ENCODE results near the gene OR51B2. TPM values are rescaled to one million over a fixed set of nuclear protein-coding genes. Genes with fewer than 3 reads are reported as not detected.
A peak's percentile ranks its signal among the peaks of the same experiment; 100 is the strongest.

OR51B2 gene
- total RNA-seq (2022), result not detected in 2 replicates
- Bru-seq, nascent RNA, result not detected
- not detected for BruChase-seq, experiment 1, labeled RNA remaining after a 6-hour chase
- BruChase-seq, experiment 2, labeled RNA remaining after a 2-hour chase, result not detected
- long read RNA-seq, result 0 reads

GRCh38 chr11:5324197-5324596 lies at the start of gene OR51B2:
OR51B2 (minus strand) TSS chr11:5324297; CDS start chr11:5324297, 0 bp downstream.
- Mint-ChIP-seq H3K4me1 (ENCODE audit: insufficient read depth, unreplicated experiment) (no peaks in the 10 kb centered on the region), H3K9me3 (ENCODE audit: unreplicated experiment) (no peaks in the 10 kb centered on the region), H3K4me3 (ENCODE audit: unreplicated experiment) (no peak within 1 kb of the TSS), H3K27me3 (ENCODE audit: insufficient read depth, unreplicated experiment) (peaks cover 64% of the 10 kb centered on the region), H3K36me3 (ENCODE audit: insufficient read depth, unreplicated experiment) (no peaks in the 10 kb centered on the region), H3K27ac (ENCODE audit: low read depth, unreplicated experiment) (no peak within 1 kb of the TSS)
- BruUV-seq (replicated peaks), result no TSS peak
- intact Hi-C loops (cut with micrococcal nuclease), result no loop called here
- no peak for DNase-seq (ENCODE audit: unreplicated experiment)
- CTCF ChIA-PET, result no interaction called here
- POLR2A ChIA-PET, result no interaction called here
- TF ChIP-seq, protein P1, sequence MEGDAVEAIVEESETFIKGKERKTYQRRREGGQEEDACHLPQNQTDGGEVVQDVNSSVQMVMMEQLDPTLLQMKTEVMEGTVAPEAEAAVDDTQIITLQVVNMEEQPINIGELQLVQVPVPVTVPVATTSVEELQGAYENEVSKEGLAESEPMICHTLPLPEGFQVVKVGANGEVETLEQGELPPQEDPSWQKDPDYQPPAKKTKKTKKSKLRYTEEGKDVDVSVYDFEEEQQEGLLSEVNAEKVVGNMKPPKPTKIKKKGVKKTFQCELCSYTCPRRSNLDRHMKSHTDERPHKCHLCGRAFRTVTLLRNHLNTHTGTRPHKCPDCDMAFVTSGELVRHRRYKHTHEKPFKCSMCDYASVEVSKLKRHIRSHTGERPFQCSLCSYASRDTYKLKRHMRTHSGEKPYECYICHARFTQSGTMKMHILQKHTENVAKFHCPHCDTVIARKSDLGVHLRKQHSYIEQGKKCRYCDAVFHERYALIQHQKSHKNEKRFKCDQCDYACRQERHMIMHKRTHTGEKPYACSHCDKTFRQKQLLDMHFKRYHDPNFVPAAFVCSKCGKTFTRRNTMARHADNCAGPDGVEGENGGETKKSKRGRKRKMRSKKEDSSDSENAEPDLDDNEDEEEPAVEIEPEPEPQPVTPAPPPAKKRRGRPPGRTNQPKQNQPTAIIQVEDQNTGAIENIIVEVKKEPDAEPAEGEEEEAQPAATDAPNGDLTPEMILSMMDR (IDR thresholded peaks at IDR 0.05; ENCODE audit: unreplicated experiment), result no peak

DNA sequence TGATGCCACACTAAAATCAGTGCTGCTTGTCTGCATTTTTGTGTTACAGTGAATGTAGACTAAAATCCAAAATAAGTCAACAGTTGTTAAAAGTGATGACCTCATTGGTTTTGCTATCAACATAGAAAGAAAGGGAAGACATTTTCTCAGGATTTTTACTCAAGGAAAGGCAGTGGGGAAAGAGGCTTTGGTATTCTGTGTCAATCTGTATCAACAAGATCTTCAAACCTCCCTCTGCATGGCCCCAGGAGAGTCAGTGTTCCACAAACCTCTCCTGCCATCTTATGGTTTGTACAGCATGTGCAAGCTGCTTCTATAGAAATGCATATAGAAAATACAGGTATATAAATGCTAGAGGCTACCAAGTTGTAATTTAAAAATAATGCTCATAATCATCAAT lies 45.7 kb upstream of the OR51B2 start:
- Mint-ChIP-seq H3K27ac (ENCODE audit: low read depth, unreplicated experiment) (no peak overlapping the region), H3K4me1 (ENCODE audit: insufficient read depth, unreplicated experiment) (no peaks in the 10 kb centered on the region), H3K36me3 (ENCODE audit: insufficient read depth, unreplicated experiment) (peaks cover 4% of the 10 kb centered on the region), H3K27me3 (ENCODE audit: insufficient read depth, unreplicated experiment) (peaks cover 46% of the 10 kb centered on the region), H3K4me3 (ENCODE audit: unreplicated experiment) (no peak overlapping the region), H3K9me3 (ENCODE audit: unreplicated experiment) (peaks cover 7% of the 10 kb centered on the region)
- intact Hi-C loops (cut with micrococcal nuclease), result no loop called here
- BruUV-seq (replicated peaks), result no TSS peak
- POLR2A ChIA-PET, result no interaction called here
- CTCF ChIA-PET, result interaction anchor here (2.0 kb wide), 1 partner anchor 10 kb away, joined by 8 read pairs; no protein-coding TSS in a partner anchor
- TF ChIP-seq, protein P1 (IDR thresholded peaks at IDR 0.05; ENCODE audit: unreplicated experiment), result peak; percentile 11
- DNase-seq (ENCODE audit: unreplicated experiment), result peak; percentile 16

DNA sequence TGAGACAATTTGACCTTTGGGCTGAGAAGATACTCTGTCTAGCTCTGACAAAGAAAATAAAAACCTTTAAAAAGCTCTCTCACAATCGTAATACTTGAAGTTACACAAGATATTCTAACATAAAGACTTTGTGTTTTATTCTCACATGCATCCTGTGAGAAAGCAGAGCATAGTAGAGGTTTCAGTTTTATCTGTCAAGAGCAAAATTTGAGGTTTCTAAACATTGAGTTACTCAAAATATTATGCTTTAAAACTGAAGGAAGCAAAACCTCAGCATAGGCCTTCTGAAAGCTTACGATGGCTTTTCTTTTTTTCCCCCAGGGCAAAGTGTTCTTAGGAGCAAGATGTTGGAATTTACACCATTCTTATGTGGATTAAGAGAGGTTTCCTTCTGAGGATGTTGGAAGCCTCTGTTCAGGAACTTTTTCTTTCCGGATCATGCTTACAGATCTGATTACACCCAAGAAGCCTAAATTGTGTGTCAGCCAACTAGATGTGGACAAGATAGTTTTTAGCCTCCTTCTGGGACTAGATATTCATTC lies 44.5 kb upstream of the OR51B2 start:
- Mint-ChIP-seq H3K9me3 (ENCODE audit: unreplicated experiment) (no peaks in the 10 kb centered on the region), H3K27ac (ENCODE audit: low read depth, unreplicated experiment) (no peak overlapping the region), H3K4me3 (ENCODE audit: unreplicated experiment) (no peak overlapping the region), H3K4me1 (ENCODE audit: insufficient read depth, unreplicated experiment) (no peaks in the 10 kb centered on the region), H3K36me3 (ENCODE audit: insufficient read depth, unreplicated experiment) (peaks cover 4% of the 10 kb centered on the region), H3K27me3 (ENCODE audit: insufficient read depth, unreplicated experiment) (peaks cover 37% of the 10 kb centered on the region)
- no TSS peak for BruUV-seq (replicated peaks)
- POLR2A ChIA-PET, result no interaction called here
- no peak for DNase-seq (ENCODE audit: unreplicated experiment)
- CTCF ChIA-PET, result no interaction called here
- TF ChIP-seq, protein P1 (IDR thresholded peaks at IDR 0.05; ENCODE audit: unreplicated experiment), result no peak
- intact Hi-C loops (cut with micrococcal nuclease), result no loop called here

- Mint-ChIP-seq H3K27me3 (ENCODE audit: insufficient read depth, unreplicated experiment) (peaks cover 37% of the 10 kb centered on the region), H3K4me3 (ENCODE audit: unreplicated experiment) (no peak overlapping the region), H3K4me1 (ENCODE audit: insufficient read depth, unreplicated experiment) (no peaks in the 10 kb centered on the region), H3K27ac (ENCODE audit: low read depth, unreplicated experiment) (no peak overlapping the region), H3K9me3 (ENCODE audit: unreplicated experiment) (no peaks in the 10 kb centered on the region), H3K36me3 (ENCODE audit: insufficient read depth, unreplicated experiment) (peaks cover 4% of the 10 kb centered on the region)
- TF ChIP-seq, protein P1 (IDR thresholded peaks at IDR 0.05; ENCODE audit: unreplicated experiment), result no peak
- POLR2A ChIA-PET, result no interaction called here
- CTCF ChIA-PET, result interaction anchor here (0.7 kb wide), 1 partner anchor 523 kb away, joined by 4 read pairs; no protein-coding TSS in a partner anchor
- intact Hi-C loops (cut with micrococcal nuclease), result no loop called here
- DNase-seq (ENCODE audit: unreplicated experiment), result no peak
- no TSS peak for BruUV-seq (replicated peaks)
Observed at GRCh38 chr11:5367448-5368074, 43.5 kb upstream of the OR51B2 start.
